ACHN (cell line): ENCODE results near the gene GABRB3.

Experiments
- DNase-seq: peaks from one replicate; pipeline ENCODE4 v3.0.0-alpha.2; 2015
- in situ Hi-C: cut with HindIII; loops from 2 replicates; pipeline ENCODE4 v1.10.0; 2017; ENCODE audit warnings: low sequenced_read_pairs, low pct_ligation_motif_present, low pct_unique_long_range_greater_than_20kb

Gene GABRB3

DNA sequence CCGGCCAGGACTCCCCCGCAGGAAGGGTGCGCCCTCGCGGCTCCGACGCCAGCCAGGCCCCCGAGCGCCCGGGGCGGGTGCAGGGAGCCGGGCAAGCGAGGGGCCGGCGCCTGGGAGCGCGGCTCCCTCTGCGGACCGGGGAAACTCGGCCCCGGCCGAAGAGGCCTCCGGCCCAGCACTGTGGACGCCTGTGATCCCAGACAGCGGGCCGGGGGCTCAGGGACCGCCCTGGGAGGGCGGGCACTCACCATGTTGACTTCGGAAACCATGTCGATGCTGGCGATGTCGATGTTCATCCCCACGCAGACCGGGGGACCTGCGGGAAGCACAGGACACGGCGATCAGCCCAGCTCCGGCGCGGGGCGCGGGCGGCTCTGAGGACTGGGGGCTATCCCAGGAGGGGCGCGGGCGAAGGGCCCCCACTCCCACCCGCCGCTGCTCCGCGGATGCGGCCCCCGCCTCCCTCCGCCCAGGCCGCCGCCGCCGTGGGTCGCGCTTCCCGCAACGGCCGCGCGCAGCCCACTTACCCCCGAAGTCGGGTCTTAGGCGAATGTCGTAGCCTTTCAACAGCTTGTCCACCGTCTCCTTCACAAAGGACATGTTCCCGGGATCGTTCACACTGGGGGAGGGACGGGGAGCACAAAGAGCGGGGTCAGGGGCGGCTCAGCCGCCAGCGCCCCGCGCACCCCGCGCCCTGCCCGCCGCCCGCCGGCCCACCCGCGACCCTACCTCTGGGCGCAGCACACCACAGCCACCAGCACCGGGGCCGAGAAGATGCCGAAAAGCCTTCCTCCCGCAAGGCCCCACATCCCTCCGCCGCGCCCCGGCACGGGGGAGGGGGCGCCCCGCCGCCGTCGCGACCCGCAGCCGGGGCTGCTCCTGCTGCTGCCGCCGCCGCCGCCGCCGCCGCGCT, at the start of gene GABRB3:
GABRB3 (minus strand) TSS at position 913 of the 913 bp plus-strand sequence.
- no peak for DNase-seq
- in situ Hi-C loops: no loop called here

DNA sequence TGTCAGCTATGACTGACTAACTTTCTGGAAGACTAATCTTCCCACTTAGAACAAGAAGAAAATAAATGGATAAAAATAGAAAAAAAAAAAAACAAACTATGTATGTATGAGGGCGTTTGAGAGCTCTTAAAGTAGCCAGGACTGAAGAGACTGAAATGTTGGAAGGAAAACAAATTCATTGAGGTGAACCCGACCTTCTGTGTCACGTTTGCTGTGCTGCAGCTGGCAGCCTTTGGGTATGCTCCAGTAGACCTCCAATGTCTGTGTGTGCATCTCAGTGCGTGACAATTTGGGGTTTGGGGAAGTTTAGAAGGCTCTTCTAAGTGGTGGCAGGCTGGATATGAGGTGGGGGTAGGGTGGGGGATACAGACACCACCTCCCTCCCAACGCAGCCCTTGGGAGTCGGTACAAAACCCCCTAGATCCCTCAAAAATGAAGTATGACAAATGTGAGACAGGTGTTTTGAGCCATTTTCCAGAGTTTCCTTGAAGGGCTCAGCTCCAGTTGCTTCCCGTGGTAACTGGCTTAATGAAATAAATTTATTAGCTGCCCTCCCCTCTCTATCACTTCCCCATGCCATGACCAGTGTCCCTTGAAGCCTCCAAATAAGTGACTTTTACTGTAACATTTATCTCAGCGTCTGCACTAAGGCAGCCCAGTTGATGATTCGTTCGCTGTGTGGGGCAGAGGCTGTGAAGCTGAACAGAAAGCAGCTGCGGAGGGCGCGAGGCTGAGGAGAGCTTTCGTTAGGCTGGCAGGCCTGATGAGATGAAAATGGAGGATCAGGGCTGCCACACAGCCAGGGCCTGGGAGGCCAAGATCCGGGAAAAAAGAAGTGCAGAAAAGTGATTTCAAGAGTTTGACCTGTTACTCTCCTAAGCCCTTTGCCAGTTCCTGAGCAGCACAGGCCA, 34.9 kb upstream of the GABRB3 start:
- in situ Hi-C loops: no loop called here
- no peak for DNase-seq

DNA sequence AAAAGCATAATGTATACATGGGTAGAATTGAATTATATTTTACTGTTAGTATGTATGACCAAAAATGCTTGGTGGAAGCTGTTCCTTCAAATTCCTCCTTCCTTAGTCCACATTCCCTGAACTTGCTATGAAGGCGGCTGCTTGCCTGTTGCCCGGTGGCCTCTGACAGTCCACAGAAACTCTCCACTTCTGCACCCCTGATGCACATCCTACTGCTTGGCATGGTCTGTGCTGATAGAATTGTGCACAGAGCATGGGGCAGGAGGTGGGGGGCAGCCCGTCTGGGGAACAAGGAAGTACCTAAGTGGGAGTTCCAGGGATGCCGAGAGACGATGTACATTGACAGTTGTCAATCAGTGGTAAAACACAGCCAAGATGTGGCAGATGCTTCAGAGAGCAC, 33.7 kb upstream of the GABRB3 start:
- in situ Hi-C loops: no loop called here
- DNase-seq: no peak

DNA sequence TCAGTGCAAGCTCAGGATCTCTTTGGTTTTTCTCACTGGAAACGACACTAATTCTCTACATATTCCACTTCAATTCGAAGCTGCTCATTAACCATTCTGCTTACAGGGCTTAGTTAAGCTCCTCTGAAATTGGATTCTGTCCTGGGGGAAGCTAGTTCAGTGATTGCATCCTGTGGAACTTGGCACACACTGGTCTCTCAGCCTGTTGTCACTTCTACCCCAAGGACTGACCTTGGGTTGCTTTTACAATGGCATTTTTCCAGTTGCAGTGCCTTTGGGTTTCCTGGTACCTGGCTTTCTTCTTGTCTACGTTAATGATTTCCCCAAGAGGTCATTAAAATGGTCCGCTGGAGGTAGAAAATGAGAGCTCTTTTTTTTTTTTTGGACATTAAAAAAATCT, 33.3 kb upstream of the GABRB3 start:
- in situ Hi-C loops: no loop called here
- no peak for DNase-seq

DNA sequence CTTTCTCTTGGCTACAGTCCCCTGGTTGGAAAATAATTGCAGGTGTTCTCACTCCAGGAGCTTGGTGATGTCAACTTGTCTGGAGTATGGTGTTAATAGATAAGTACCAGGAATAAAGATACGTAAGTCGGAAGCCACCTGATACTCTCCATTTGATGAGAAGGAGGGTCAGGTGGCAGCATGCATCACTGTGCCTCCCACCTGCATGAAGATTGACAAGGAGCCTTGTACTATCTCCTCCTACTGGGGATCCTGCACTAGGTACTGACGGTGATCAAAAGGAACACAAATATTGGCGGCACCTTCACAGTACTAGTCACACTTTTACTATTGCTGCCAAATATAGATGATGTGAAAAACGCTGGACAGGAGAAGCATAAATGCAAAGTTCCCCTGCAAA, 32.6 kb upstream of the GABRB3 start:
- in situ Hi-C loops: no loop called here
- DNase-seq: no peak

DNA sequence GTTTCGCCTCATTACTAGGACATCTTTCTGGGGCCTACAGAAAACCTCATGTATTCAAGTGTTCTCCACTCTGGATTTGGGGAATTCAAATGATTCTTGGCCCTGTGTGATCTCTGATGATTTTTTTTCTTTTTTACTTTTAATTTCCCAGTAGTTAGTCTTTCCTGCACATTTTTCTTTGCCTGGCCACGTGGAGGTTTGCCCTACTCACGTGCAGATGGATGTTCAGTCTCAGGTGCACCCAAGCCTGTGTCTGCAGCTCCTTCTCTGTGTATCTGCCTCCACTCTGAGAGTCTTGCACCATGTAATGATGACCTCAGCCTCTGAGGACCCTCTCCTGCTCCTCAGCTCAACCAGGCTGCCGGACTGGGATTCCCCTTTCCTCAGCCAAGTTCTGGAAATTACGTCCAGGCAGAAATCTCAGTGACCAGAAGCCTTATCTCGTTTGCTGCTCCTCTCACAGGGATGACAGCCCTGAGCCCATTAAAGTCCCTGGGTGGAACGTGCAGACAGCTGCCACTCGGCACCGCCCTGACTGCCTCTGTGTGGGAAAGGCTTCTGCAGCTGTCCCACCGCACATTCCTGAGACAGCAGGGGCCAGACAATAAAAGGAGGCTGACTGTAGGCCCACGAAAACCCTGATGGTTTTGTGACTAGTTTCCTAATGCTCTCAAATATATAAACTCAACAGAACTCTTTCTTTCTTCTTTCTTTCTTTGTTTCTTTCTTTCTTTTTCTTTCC, 31.4 kb upstream of the GABRB3 start:
- DNase-seq: no peak
- in situ Hi-C loops: no loop called here

DNA sequence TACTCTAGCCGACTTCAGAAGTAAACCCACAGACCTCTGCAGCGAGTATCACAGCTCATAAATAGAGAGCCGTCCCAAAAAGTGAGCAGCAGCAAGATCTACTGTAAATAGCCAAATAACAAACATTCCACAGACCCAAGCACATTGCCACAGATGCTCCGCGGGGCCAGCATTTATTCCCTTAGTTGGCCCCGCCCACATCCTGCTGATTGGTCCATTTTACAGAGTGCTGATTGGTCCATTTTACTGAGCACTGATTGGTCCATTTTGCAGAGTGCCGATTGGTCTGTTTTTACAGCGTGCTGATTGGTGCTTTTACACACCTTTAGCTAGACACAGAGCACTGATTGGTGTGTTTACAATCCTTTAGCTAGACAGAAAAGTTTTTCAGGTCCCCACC, 17.3 kb upstream of the GABRB3 start:
- no peak for DNase-seq
- in situ Hi-C loops: no loop called here

DNA sequence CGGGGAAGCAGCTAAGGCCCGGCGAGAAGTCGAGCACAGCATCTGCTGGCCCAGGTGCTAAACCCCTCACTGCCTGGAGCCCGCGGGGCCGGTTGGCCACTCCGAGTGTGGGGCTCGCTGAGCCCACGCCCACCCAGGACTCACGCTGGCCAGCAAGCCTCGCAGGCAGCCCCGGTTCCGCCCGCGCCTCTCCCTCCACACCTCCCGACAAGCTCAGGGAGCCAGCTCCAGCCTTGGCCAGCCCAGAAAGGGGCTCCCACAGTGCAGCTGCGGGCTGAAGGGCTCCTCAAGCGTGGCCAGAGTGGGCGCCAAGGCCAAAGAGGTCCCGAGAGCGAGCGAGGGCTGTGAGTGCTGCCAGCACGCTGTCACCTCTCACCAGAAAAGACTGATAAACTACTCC, 8.9 kb upstream of the GABRB3 start:
- in situ Hi-C loops: no loop called here

DNA sequence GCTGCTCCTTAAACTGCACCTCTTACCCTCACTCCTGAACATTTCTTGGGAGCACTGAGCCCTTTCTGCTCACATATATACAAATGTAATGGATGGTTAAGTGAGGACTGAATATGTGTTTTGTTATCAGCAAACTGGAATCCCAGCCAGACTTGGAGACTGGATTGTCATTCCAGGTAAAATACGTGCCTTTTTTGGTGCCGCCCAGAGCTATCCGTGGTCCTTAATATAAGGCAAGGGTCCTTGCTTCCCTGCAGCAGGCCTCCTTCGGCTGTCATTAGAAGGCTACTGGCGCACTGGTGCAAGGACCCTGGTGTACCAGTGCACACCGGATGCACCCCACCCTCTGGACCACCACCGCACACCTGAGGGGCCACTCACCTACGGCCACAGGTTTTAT, 1.1 kb upstream of the GABRB3 start:
- in situ Hi-C loops: no loop called here
- no peak for DNase-seq

More for the DNA sequence above, 8.9 kb upstream of the GABRB3 start:
- DNase-seq: no peak

DNA sequence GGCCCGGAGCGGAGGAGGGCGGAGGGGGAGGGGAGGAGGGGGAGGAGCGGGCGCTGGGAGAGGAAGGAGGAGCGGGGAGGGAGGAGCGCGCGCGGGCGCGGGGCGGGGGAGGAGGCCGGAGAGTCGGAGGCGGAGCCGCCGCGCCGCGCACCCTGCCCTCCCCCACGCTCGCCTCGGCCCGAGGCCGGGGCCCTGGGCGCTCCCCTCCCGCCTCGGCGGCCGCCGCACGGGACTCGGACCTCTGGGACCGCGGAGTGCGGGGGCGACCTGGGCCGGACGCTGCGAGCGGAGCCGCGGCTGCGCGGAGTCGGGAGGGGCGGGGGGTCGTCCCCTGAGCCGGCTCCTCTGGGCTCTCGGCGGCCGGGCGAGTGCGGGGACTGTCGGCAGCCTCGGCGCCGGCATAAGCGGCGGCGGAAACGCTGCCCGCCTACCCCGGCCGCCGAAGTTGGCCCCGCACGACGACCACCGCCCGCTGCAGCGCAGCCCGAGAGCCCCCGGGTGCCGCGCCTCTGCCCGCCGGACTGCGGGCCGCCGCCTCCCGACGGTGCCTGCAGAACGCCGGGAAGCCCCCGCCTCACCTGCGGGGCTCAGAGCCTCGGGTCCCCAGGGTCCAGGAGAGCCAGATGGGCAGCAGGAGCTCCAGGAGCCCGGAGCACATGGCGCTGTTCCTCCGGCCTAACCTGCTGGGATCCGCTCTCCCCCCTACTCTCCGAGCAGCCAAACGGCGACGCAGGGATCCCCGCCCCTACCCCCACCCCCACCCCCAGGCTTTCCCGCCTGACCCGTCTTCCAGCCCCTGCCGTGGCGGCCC, 406 bp upstream of the GABRB3 start:
- no peak for DNase-seq
- in situ Hi-C loops: no loop called here

DNA sequence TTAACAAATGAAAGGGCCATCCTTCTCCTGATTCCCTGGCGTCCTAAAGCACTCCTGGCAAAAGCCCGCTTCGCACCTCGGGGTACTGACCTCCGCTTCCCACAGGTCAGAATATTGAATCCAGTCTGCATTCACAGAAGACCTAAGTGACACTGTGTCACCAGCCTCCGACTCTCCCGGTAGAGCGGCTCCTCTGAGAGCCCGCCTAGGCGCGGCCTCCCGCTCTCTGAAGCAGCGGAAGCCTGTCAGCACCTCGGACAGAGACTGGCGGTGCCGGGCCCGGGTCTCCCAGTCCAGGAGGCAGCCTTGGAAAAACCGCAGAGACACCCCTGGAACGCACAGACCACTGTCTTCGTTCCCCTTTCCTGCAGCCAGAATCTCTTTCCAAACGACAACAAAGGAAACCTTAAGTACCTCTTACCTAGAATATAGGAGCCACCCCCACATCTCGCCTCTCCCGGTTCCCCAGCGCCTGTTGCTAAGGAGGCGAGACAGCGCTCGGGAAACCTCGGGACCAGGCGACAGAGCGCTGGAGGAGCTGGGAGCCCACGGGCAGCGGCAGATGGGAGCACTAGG, 1.2 kb downstream of the GABRB3 start:
- in situ Hi-C loops: no loop called here
- DNase-seq: no peak

DNA sequence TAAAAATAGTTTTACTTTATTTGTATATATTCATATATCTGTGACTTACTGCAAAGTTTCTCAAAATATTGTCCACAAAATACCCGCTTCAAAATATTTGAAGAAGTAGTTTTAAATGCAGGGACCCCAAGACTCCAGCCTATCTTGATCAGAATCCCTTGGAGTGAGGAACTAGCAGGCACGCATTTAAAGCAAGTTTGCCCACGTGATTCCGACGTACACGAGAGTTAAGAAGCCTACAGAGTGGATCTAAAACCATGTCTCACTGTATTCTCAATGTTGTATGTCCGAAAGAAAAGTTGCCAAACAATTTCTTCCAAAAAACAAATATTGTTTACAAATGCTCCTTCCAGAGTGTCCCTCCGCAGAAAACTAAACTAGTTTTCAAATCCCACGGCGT, 1.7 kb downstream of the GABRB3 start:
- no peak for DNase-seq
- in situ Hi-C loops: no loop called here

DNA sequence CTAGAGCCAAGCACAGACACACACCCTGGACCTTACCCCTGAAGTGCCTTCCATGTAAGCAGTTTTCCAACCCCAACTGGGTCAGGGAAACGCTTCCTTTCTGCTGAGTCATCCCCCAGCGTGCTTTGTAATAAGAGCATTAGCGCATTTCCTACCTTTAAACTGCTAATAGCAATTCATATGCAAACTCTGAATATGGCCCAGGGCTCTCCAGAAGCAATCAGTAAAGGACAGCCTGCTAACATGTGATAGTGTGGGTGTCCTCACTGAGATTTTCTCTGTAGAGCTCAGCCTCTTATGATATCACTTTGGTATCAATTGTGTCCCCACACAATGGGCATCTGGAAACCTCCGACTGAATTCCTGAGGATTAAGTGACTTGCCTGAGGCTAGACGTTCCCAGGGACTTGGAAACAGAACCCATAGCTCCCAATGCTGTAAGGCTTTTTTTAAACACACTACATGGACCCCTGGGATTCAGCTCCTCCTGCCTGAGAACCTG, 5.6 kb downstream of the GABRB3 start:
- in situ Hi-C loops: no loop called here

DNA sequence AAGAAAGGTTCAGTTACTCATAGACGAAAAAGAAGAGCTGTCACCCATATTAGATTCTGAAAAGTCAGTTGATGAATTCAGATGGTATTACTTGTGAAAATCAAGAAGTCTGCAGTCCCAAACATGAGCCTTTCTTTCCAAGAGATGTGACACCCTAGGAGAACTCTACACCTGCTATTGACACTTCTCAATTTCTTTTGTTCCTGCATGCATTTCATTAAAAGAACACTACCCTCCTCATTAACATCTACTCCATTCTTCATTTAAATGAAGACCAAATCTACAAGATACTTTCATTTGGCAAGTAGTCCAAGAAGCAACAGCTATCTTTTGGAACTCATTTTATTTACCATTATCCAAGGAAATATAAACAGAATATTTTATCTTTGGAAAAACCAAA, 6.6 kb downstream of the GABRB3 start:
- DNase-seq: no peak
- in situ Hi-C loops: no loop called here

More for the DNA sequence above, 5.6 kb downstream of the GABRB3 start:
- no peak for DNase-seq

DNA sequence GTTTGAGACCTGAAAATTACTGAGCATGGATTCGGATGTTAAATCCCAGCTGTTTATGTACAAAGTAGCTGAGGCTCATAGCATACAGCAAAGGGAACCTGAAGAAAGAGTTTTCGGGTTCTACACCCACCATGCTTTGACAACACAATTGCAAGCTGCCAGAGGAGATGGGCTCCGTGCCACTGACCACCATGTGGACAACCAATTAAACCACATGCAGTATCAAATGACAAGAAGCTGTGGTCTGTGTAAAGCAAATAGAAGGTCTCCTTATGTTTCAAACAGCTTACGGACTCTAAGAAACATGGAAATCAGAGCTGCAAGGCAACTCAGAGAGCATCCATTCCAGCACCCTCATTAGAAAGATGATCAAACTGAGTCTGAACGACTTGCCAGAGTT, 12.9 kb downstream of the GABRB3 start:
- DNase-seq: no peak
- in situ Hi-C loops: no loop called here

DNA sequence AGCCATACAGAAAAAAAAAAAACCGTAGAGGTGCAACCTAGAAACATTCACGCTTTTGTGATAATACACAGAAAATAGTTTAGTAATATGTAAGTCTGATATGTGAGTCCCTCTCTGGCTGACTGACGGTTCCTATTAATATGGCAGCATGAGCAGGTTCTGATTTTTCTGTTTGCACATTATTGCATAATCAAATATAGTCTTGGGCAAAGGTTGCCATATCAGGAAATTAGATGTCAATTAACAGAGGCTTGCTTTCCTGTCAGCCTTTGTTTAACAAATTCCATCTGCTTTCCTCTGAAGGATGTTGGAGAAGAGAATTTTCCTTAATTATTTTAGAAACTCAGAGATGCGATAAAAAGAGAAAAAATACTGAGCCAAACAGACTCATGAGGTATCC, 14.8 kb downstream of the GABRB3 start:
- in situ Hi-C loops: no loop called here
- DNase-seq: no peak

DNA sequence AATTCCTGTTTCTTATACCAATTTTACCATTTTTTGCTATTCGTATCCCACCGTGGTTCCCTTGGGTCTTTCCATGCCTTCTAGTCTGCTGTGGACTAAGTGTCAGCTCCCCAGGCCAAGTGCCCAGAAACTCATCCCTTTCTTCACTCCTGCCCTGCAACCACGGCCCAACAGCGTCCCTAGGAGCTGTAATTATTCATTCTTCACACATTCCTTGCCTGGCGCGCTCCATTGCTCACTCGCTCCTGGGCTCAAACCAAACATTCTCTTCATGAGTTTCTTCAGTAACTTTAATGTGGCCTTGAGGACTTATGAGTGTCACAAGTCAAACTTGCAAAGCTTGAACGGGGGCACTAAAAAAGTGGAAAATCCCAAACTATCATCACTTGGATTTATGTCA, 15.7 kb downstream of the GABRB3 start:
- no peak for DNase-seq
- in situ Hi-C loops: no loop called here

DNA sequence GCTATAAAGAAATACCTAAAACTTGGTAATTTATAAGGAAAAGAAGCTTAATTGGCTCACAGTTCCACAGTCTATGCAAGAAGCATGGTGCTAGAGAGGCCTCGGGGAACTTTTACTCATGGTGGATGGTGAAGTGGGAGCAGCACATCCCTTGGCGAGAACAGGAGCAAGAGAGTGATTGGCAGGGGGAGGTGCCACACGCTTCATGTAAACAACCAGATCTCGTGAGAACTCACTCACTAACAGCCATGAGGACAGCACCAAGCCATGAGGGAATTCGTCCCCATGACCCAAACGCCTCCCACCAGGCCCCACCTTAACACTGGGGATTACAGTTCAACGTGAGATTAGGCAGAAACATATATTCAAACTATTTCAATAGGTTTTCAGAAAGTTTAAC, 28.0 kb downstream of the GABRB3 start:
- in situ Hi-C loops: no loop called here
- DNase-seq: no peak
